HUDEP-2 (cell line): Measurements from ENCODE around the gene RPS6KL1.
A peak's percentile ranks its signal among the peaks of the same experiment; 100 is the strongest.

Experiments used
- DNase-seq, 76 experiments: peaks; one replicate each; lab custom pipeline; 2025; ENCODE audit not compliant: unreplicated experiment in 76 of 76; lab: John Stamatoyannopoulos, UW

The RPS6KL1 gene

GRCh38 chr14:74922752-74923401, at the start of gene RPS6KL1:
Gene RPS6KL1, minus strand, starts transcription at chr14:74923260. Its CDS starts 1,719 bp downstream, at chr14:74921541.
- DNase-seq = peak in 73 of 76 experiments; percentile 14 to 87 (median 68)

- no peak for DNase-seq
Observed at GRCh38 chr14:74968811-74969210, 45.8 kb upstream of the RPS6KL1 start.

GRCh38 chr14:74965486-74966153, 42.6 kb upstream of the RPS6KL1 start:
- no peak for DNase-seq

- DNase-seq = no peak
Observed at GRCh38 chr14:74964787-74965485, 41.9 kb upstream of the RPS6KL1 start.

- no peak for DNase-seq
Observed at GRCh38 chr14:74963705-74964271, 40.7 kb upstream of the RPS6KL1 start.

GRCh38 chr14:74963178-74963704, 40.2 kb upstream of the RPS6KL1 start:
- no peak for DNase-seq

- DNase-seq = no peak
Observed at GRCh38 chr14:74962493-74962892, 39.4 kb upstream of the RPS6KL1 start.

GRCh38 chr14:74962046-74962445, 39.0 kb upstream of the RPS6KL1 start:
- DNase-seq = no peak

- DNase-seq = no peak
Observed at GRCh38 chr14:74961238-74961911, 38.3 kb upstream of the RPS6KL1 start.

GRCh38 chr14:74960736-74961135, 37.7 kb upstream of the RPS6KL1 start:
- no peak for DNase-seq

- DNase-seq = no peak
Observed at GRCh38 chr14:74959596-74960180, 36.6 kb upstream of the RPS6KL1 start.

GRCh38 chr14:74956280-74957072, 33.4 kb upstream of the RPS6KL1 start:
- DNase-seq = no peak

GRCh38 chr14:74956027-74956279, 32.9 kb upstream of the RPS6KL1 start:
- DNase-seq = no peak

- DNase-seq = peak in 16 of 76 experiments; percentile 6 to 41 (median 20)
Observed at GRCh38 chr14:74955229-74956026, 32.4 kb upstream of the RPS6KL1 start, which contains the start of gene PGF. Gene PGF, minus strand, starts transcription at chr14:74955597. Its CDS starts 355 bp downstream, at chr14:74955242.

GRCh38 chr14:74954947-74955228, 31.8 kb upstream of the RPS6KL1 start:
- DNase-seq = no peak

GRCh38 chr14:74954232-74954946, 31.3 kb upstream of the RPS6KL1 start:
- DNase-seq = no peak

GRCh38 chr14:74953686-74954085, 30.6 kb upstream of the RPS6KL1 start:
- DNase-seq = no peak

- peak in 1 of 76 experiments; percentile 9 for DNase-seq
Observed at GRCh38 chr14:74952697-74953484, 29.8 kb upstream of the RPS6KL1 start.
